HG03097 (cell line): Measurements from ENCODE around the gene CACNA1G.

Source experiments
- ATAC-seq: cut with Tn5 transposase; IDR thresholded peaks from one replicate; pipeline ENCODE4 v1.9.1; 2021; ENCODE audit not compliant: unreplicated experiment, low FRiP score

The CACNA1G gene

DNA sequence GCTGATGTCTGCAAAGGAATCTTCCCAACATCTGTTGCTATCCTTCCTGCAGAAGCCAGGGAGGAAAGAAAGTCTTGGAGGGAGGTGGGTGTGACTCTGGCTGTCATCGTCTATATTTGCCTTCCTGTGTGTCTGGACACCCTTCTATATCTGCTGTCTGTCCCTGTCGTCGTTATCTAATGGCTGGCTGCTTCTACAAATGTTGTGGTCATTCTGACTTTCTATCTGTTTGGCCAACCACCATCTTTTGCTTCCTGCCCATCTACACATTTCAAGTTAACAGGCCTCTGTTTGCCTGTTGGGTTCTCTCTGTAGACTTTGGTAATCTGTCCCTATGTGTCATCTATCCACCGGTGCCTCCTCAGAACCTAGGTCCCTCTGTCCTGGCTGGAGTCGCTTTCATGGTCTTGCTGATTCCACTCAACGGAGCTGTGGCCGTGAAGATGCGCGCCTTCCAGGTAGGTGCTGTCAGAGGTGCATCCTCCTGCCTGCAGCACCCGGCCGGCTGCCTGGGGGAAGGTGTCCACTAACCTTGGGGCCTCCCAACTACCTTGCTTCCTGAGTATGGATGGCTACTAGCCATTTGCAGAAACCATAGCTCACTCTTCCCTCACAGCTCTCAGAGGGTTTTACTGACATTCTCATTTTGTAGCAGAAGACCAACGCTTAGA is 104.4 kb downstream of the CACNA1G start:
- ATAC-seq = no peak

GRCh38 chr17:50665838-50666237 is 105.3 kb downstream of the CACNA1G start:
- no peak for ATAC-seq

GRCh38 chr17:50666316-50666715 is 105.8 kb downstream of the CACNA1G start:
- no peak for ATAC-seq

DNA sequence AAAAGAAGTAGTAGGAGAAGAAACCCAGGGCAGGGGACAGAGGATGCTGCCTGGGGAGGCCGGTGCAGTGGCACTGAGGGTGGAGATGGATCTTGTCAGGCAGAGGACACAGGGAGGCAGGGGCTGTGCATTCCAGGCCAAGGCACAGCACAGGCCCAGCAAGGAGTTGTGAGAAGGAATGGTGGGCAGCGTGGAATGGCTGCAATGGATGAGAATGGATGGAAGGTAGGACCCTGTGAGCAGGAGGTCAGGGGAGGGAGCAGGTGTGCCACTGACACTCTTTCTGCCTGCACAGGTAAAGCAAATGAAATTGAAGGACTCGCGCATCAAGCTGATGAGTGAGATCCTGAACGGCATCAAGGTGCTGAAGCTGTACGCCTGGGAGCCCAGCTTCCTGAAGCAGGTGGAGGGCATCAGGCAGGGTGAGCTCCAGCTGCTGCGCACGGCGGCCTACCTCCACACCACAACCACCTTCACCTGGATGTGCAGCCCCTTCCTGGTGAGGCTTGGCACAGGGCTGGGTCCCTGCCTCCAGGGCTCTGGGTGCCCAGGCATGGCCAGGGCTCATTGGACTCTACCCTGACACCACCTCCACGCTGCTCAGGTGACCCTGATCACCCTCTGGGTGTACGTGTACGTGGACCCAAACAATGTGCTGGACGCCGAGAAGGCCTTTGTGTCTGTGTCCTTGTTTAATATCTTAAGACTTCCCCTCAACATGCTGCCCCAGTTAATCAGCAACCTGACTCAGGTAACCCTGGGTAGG is 106.9 kb downstream of the CACNA1G start:
- ATAC-seq = no peak

- no peak for ATAC-seq
These were observed 107.7 kb downstream of the CACNA1G start for GRCh38 chr17:50668025-50668837.

- no peak for ATAC-seq
These were observed 108.5 kb downstream of the CACNA1G start for GRCh38 chr17:50668838-50669581.

DNA sequence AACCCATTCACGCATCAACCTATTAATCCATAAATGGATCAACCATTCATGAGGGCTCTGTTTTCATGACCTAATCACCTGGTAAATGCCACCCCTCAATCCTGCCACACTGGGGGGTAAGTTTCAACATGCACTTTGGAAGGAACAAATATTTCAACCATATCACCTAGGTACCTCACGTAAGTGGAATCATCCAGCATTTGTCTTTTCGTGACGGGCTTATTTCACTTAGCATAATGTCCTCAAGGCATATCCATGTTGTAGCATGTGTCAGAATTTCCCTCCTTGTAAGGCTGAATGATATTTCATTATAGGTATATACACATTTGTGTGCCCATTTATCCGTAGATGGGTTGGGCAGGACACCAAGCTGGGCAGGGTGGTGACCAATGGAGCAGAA is 111.6 kb downstream of the CACNA1G start:
- no peak for ATAC-seq

- no peak for ATAC-seq
These were observed 112.5 kb downstream of the CACNA1G start for GRCh38 chr17:50672831-50673551.

GRCh38 chr17:50675190-50675589 is 114.7 kb downstream of the CACNA1G start:
- ATAC-seq = no peak

DNA sequence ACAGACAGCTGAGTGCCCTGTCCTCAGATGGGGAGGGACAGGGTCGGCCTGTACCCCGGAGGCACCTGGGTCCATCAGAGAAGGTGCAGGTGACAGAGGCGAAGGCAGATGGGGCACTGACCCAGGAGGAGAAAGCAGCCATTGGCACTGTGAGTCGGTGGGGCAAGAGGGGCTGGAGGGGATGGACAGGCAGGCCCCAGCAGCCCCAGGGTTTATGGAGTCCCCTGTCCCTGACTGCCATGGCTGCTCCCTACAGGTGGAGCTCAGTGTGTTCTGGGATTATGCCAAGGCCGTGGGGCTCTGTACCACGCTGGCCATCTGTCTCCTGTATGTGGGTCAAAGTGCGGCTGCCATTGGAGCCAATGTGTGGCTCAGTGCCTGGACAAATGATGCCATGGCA is 115.1 kb downstream of the CACNA1G start:
- no peak for ATAC-seq

DNA sequence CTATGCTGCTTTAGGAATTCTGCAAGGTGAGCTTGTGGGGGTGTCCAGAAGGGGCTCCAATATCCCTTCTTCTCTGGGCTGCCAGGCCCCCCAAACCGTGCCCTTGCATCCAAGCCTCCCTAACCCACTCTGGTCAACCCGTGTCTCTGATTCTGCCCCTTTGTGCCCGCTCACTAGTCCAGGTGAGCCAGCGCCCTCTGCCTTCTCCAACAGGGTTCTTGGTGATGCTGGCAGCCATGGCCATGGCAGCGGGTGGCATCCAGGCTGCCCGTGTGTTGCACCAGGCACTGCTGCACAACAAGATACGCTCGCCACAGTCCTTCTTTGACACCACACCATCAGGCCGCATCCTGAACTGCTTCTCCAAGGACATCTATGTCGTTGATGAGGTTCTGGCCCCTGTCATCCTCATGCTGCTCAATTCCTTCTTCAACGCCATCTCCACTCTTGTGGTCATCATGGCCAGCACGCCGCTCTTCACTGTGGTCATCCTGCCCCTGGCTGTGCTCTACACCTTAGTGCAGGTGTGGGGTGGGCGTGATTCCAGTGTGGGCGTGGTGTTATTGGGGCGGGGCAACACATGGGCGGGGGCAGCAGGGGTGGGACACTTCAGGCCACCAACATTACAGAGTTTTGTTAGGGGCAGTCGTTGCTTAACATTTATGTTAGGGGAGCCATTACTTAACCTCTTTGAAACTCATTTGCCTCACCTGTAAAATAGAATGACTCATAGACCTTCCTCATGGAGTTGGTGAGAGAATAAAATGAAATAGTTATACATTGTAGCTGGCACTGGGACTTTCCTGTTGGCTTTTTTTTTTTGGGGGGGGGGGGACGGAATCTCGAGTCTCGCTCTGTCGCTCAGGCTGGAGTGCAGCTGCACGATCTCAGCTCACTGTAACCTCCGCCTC is 115.8 kb downstream of the CACNA1G start:
- no peak for ATAC-seq
